ENCODE measurements around the gene NTN1. TPM values are rescaled to one million over a fixed set of nuclear protein-coding genes. Genes with fewer than 3 reads are reported as not detected.

NTN1 gene
- total and polyA plus RNA-seq, 7 donors: 0.38 to 2.1 (median 0.85) TPM

DNA sequence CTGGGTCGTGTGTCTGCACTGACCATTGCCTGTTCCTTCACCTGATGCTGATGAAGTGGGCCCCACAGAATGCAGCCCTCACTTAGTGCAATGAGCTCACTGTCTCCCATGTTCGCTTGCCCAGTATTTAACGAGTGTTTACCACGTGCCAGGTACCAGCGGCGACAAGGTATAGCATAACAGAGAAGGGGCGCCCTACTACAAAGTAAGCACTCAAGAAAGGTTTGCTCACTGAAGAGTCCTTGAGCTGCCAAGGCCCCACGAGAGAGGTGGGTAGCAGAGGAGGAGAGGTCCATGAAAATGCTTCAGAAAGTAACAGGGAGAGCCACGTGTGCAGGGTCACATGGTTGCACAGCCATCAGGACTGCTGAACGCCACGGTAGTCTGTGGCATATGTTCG, 230.0 kb downstream of the NTN1 start:
- H3K27ac ChIP-seq: no peak overlapping the region
- no peaks in the 10 kb centered on the region for H3K9me3 ChIP-seq
- no peaks in the 10 kb centered on the region for H3K4me1 ChIP-seq
- H3K36me3 ChIP-seq (ENCODE audit: insufficient read depth in 1 of 2, low read depth in 1 of 2): no peaks in the 10 kb centered on the region
- no peaks in the 10 kb centered on the region for H3K27me3 ChIP-seq (ENCODE audit: insufficient read depth in 3 of 3, low read length in 2 of 3)
- ATAC-seq (no peak), DNase-seq (no peak)
- TF ChIP-seq, protein P1, sequence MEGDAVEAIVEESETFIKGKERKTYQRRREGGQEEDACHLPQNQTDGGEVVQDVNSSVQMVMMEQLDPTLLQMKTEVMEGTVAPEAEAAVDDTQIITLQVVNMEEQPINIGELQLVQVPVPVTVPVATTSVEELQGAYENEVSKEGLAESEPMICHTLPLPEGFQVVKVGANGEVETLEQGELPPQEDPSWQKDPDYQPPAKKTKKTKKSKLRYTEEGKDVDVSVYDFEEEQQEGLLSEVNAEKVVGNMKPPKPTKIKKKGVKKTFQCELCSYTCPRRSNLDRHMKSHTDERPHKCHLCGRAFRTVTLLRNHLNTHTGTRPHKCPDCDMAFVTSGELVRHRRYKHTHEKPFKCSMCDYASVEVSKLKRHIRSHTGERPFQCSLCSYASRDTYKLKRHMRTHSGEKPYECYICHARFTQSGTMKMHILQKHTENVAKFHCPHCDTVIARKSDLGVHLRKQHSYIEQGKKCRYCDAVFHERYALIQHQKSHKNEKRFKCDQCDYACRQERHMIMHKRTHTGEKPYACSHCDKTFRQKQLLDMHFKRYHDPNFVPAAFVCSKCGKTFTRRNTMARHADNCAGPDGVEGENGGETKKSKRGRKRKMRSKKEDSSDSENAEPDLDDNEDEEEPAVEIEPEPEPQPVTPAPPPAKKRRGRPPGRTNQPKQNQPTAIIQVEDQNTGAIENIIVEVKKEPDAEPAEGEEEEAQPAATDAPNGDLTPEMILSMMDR (IDR thresholded peaks at IDR 0.05): no peak
- 85 to 87% (median 87%) methylated on average over 12 of the region's 12 CpGs for WGBS, 3 donors
- H3K4me3 ChIP-seq: no peak overlapping the region
- intact Hi-C loops (cut with DNase I): no loop called here

DNA sequence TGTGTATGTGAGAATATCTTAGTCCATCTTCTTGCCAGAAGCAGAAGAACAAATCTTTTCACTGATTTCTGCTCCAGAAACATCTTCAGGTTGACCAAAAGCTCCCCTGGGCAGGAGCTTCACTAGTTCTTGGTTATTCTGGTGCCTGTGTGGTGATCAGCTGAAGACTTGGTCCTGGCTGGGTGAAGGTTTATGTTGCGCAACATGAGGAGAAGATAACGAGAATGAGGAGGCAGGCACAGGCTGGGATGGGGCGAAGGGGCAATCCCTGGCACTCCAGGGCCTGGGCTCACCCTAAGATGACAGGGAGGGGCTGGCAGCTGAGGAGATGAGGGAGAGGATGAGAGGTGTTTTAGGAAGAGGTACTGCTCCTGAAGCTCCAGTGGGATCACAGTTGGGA, 232.0 kb downstream of the NTN1 start:
- no peak overlapping the region for H3K27ac ChIP-seq
- no peaks in the 10 kb centered on the region for H3K27me3 ChIP-seq (ENCODE audit: insufficient read depth in 3 of 3, low read length in 2 of 3)
- DNase-seq (no peak), ATAC-seq (no peak)
- H3K9me3 ChIP-seq: no peaks in the 10 kb centered on the region
- no peak overlapping the region for H3K4me3 ChIP-seq
- no peaks in the 10 kb centered on the region for H3K4me1 ChIP-seq
- 95 to 96% (median 96%) methylated on average over 3 of the region's 3 CpGs for WGBS, 3 donors
- no peaks in the 10 kb centered on the region for H3K36me3 ChIP-seq (ENCODE audit: insufficient read depth in 1 of 2, low read depth in 1 of 2)
- intact Hi-C loops (cut with DNase I): no loop called here
- TF ChIP-seq, protein P1 (IDR thresholded peaks at IDR 0.05): no peak

DNA sequence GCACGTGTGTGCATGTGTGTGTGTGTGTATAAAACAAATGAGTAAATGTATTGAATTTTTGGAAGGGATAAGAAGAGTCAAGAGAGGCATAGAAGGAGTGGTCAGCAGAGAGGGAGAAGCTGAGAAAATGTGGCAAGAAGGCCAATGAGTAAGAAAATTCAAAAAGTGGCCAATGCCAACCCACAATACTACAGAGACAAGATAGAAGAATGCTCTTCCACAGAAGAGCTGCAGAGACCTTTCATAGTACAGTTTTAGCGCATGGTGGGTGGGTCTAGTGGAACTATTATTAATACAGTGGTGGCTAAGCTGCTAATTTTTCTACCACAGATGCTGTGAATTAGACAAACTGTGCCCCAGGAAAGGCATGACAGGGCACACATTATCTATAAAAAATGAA, 233.5 kb downstream of the NTN1 start:
- no peak for ATAC-seq
- WGBS, 3 donors: 77 to 98% (median 80%) methylated on average over 2 of the region's 2 CpGs
- intact Hi-C loops (cut with DNase I): no loop called here

DNA sequence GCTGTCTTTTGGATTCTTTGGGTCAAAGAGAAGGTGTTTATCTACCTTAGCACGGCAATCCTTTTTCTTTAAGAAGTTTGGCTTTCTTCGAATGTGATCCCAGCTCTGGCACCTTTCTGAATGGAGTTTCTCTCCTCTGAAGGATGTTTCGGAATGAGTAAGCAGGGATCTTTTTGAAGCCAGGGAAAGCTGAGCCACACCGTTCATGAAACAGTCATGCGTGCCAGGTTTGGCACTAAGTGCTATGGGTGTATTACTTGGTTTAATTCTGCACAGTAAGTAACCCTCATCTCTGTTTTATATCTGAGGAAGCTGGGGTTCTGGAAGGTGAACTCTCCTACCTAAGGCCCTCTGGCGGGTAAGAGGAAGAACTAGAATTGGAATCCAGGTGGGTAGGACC, 234.5 kb downstream of the NTN1 start:
- H3K36me3 ChIP-seq (ENCODE audit: insufficient read depth in 1 of 2, low read depth in 1 of 2): no peaks in the 10 kb centered on the region
- H3K9me3 ChIP-seq: no peaks in the 10 kb centered on the region
- no peaks in the 10 kb centered on the region for H3K27me3 ChIP-seq (ENCODE audit: insufficient read depth in 3 of 3, low read length in 2 of 3)
- H3K4me3 ChIP-seq: no peak overlapping the region
- H3K27ac ChIP-seq: no peak overlapping the region
- TF ChIP-seq, protein P1 (IDR thresholded peaks at IDR 0.05): no peak
- 34 to 48% (median 44%) methylated on average over 6 of the region's 6 CpGs for WGBS, 3 donors
- intact Hi-C loops (cut with DNase I): no loop called here
- ATAC-seq (peak in 3 of 4 donors; percentile 40 to 72 (median 46)), DNase-seq (no peak)
- no peaks in the 10 kb centered on the region for H3K4me1 ChIP-seq

More for the DNA sequence above, 233.5 kb downstream of the NTN1 start:
- no peak for DNase-seq
- no peak overlapping the region for H3K4me3 ChIP-seq
- H3K9me3 ChIP-seq: no peaks in the 10 kb centered on the region
- no peaks in the 10 kb centered on the region for H3K27me3 ChIP-seq (ENCODE audit: insufficient read depth in 3 of 3, low read length in 2 of 3)
- no peaks in the 10 kb centered on the region for H3K36me3 ChIP-seq (ENCODE audit: insufficient read depth in 1 of 2, low read depth in 1 of 2)
- H3K4me1 ChIP-seq: no peaks in the 10 kb centered on the region
- TF ChIP-seq, protein P1 (IDR thresholded peaks at IDR 0.05): no peak
- no peak overlapping the region for H3K27ac ChIP-seq

DNA sequence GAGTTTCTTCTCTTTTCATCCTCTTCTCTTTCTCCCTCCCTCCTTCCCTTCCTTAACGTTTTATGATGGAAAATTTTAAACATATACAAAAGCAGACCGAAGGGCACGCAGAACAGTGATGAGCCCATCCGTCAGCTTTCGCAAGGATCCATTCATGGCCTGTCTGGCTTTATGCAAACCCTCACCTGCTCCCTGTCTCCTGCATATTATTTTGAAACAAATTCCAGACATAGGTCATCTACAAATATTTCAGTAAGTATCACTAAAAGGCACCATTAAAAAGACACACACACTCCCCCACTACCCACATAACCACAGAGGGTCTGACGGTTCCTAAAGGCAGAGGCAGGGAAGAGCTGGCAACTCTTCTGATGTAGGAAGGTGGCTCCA, 235.0 kb downstream of the NTN1 start:
- WGBS, 3 donors: 84 to 90% (median 85%) methylated on average over 6 of the region's 6 CpGs
- ATAC-seq: no peak
- Histone ChIP-seq H3K36me3 (ENCODE audit: insufficient read depth in 1 of 2, low read depth in 1 of 2) (no peaks in the 10 kb centered on the region), H3K27ac (no peak overlapping the region), H3K27me3 (ENCODE audit: insufficient read depth in 3 of 3, low read length in 2 of 3) (no peaks in the 10 kb centered on the region), H3K4me3 (no peak overlapping the region), H3K4me1 (no peaks in the 10 kb centered on the region), H3K9me3 (no peaks in the 10 kb centered on the region)
- DNase-seq: no peak
- intact Hi-C loops (cut with DNase I): no loop called here
- TF ChIP-seq, protein P1 (IDR thresholded peaks at IDR 0.05): no peak
